Measurements from ENCODE around the gene KIAA0586. TPM values are rescaled to one million over a fixed set of nuclear protein-coding genes. Genes with fewer than 3 reads are reported as not detected.

The KIAA0586 gene
- total RNA-seq, 1 experiment from 2014 or later: 20.9 TPM

DNA sequence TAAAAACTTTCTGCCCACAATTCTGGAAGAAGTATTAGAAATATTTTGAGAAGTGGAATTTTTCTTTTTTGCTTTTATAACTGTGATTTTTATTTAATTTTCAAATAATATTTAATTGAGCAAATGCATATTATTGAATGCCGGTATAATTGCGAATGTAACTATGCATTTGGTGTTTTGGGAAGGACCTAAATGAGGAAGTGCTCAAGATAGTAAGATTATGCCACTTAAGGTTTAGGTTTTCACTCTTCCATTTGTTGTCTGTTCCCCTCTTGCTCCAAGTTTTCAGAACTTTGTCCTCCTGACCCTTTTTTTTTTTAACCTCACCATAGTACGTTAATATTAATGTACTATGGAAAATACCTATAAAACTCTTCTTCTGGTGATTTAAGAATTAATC lies 85.8 kb downstream of the KIAA0586 start:
- Mint-ChIP-seq H3K4me3 (no peak overlapping the region), H3K9me3 (peaks cover 3 to 6% of the 10 kb centered on the region in 2 experiments; a peak in 3 of 5 replicates), H3K27me3 (ENCODE audit: low read depth) (no peaks in the 10 kb centered on the region), H3K27ac (no peak overlapping the region), H3K4me1 (no peaks in the 10 kb centered on the region), H3K36me3 (ENCODE audit: insufficient read depth in 1 of 3, low read depth in 3 of 3) (peaks cover 0 to 6% (median 3%) of the 10 kb centered on the region in 3 experiments; a peak in 5 of 7 replicates)
- no peaks in the 10 kb centered on the region for H3K23me2 ChIP-seq (ENCODE audit: insufficient read length, low read depth, low read length, poor library complexity, severe bottlenecking)
- H2BK12ac ChIP-seq (ENCODE audit: insufficient read length, low read depth, low read length): no peak overlapping the region
- H2AK5ac ChIP-seq (ENCODE audit: insufficient read length, low read length): no peak overlapping the region
- no peak overlapping the region for H3K27ac ChIP-seq (ENCODE audit: insufficient read length, low read depth, low read length)
- H4K91ac ChIP-seq (ENCODE audit: insufficient read length, low read depth, low read length): no peak overlapping the region
- no peak overlapping the region for H3K4ac ChIP-seq (ENCODE audit: low read depth, low read length)
- H3K9me3 ChIP-seq (ENCODE audit: control insufficient read depth, low read depth, low read length): no peaks in the 10 kb centered on the region
- no peak overlapping the region for H3K23ac ChIP-seq (ENCODE audit: insufficient read length, low read depth, low read length)
- TF ChIP-seq, protein P1, sequence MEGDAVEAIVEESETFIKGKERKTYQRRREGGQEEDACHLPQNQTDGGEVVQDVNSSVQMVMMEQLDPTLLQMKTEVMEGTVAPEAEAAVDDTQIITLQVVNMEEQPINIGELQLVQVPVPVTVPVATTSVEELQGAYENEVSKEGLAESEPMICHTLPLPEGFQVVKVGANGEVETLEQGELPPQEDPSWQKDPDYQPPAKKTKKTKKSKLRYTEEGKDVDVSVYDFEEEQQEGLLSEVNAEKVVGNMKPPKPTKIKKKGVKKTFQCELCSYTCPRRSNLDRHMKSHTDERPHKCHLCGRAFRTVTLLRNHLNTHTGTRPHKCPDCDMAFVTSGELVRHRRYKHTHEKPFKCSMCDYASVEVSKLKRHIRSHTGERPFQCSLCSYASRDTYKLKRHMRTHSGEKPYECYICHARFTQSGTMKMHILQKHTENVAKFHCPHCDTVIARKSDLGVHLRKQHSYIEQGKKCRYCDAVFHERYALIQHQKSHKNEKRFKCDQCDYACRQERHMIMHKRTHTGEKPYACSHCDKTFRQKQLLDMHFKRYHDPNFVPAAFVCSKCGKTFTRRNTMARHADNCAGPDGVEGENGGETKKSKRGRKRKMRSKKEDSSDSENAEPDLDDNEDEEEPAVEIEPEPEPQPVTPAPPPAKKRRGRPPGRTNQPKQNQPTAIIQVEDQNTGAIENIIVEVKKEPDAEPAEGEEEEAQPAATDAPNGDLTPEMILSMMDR (conservative IDR thresholded peaks at IDR 0.05): no peak
- H3K14ac ChIP-seq (ENCODE audit: insufficient read depth, low read length): no peak overlapping the region
- H3K56ac ChIP-seq (ENCODE audit: insufficient read length, low read depth, low read length): no peak overlapping the region
- H3K4me2 ChIP-seq (ENCODE audit: insufficient read depth, insufficient read length, low read length): no peak overlapping the region
- H3K4me1 ChIP-seq (ENCODE audit: insufficient read depth, low read length): no peaks in the 10 kb centered on the region
- no peak overlapping the region for H2BK20ac ChIP-seq (ENCODE audit: low read depth, low read length, poor library complexity, severe bottlenecking)
- H3T11ph ChIP-seq (ENCODE audit: low read length): no peak overlapping the region
- no peaks in the 10 kb centered on the region for H3K79me1 ChIP-seq (ENCODE audit: insufficient read depth, low read depth, low read length, poor library complexity, severe bottlenecking)
- no peak overlapping the region for H3K18ac ChIP-seq (ENCODE audit: insufficient read length, low read depth, low read length)
- no peak overlapping the region for H4K5ac ChIP-seq (ENCODE audit: insufficient read length, low read depth, low read length)
- no peaks in the 10 kb centered on the region for H4K20me1 ChIP-seq (ENCODE audit: control insufficient read depth, insufficient read depth, insufficient read length)
- no peaks in the 10 kb centered on the region for H3K27me3 ChIP-seq (ENCODE audit: insufficient read depth, low read length)
- WGBS (ENCODE audit: extremely low coverage, insufficient read length, low lambda C conversion rate): no CpG with 5 or more reads among the region's 3 CpGs
- H2BK5ac ChIP-seq (ENCODE audit: insufficient read length, low read length): no peak overlapping the region
- no peak overlapping the region for H2AFZ ChIP-seq (ENCODE audit: low read length)
- no peak overlapping the region for H3K9ac ChIP-seq (ENCODE audit: extremely low read depth, insufficient read length, low read length)
- no peak overlapping the region for H4K8ac ChIP-seq (replicated peaks; ENCODE audit: insufficient read length, low read depth, low read length)
- H3K79me2 ChIP-seq (ENCODE audit: insufficient read depth, low read length): no peaks in the 10 kb centered on the region
- no peak for DNase-seq
- H2BK15ac ChIP-seq (ENCODE audit: low read depth, low read length): no peak overlapping the region
- H2BK120ac ChIP-seq (ENCODE audit: low read depth, low read length, poor library complexity, severe bottlenecking): no peak overlapping the region
